Heart left ventricle (tissue), 16 donors: Measurements from ENCODE around the gene CMKLR1. TPM values are rescaled to one million over a fixed set of nuclear protein-coding genes. Genes with fewer than 3 reads are reported as not detected.

ENCODE experiments used
- ATAC-seq, 4 donors: fragments of 200-7000 bp; cut with Tn5 transposase; one replicate each; pipeline ENCODE4 v1.9.1; 2020 to 2022; ENCODE audit warnings: moderate library complexity in 4 of 4, mild to moderate bottlenecking in 3 of 4, moderate number of reproducible peaks in 1 of 4
- DNase-seq, 5 donors: peaks; one replicate each; pipeline ENCODE4 v3.0.0-alpha.2; 2020
- H3K27ac ChIP-seq, 12 donors: fragments of 200-600 bp; sonication (generic) in 4 of 12; one replicate each; pipeline versions ENCODE4 v1.5.0 to v1.8.0; 2016 to 2022; ENCODE audit warnings: mild to moderate bottlenecking in 2 of 12
- H3K27me3 ChIP-seq, 9 donors: fragments of 200-600 bp; sonication (generic) in 2 of 9; one replicate each; pipeline versions ENCODE4 v1.5.1 to v1.8.0; 2016 to 2022; ENCODE audit warnings: mild to moderate bottlenecking in 3 of 9
- H3K36me3 ChIP-seq, 9 donors: fragments of 200-600 bp; sonication (generic) in 2 of 9; one replicate each; pipeline versions ENCODE4 v1.5.0 to v1.8.0; 2018 to 2022; ENCODE audit warnings: mild to moderate bottlenecking in 2 of 9
- H3K4me1 ChIP-seq, 12 donors: fragments of 200-600 bp; sonication (generic) in 4 of 12; one replicate each; pipeline versions ENCODE4 v1.5.0 to v1.8.0; 2016 to 2022; ENCODE audit warnings: mild to moderate bottlenecking in 3 of 12
- H3K4me3 ChIP-seq, 12 donors: fragments of 200-600 bp; sonication (generic) in 4 of 12; one replicate each; pipeline versions ENCODE4 v1.5.0 to v1.8.0; 2017 to 2022; ENCODE audit warnings: mild to moderate bottlenecking in 9 of 12, moderate library complexity in 4 of 12
- H3K9me3 ChIP-seq, 12 donors: fragments of 200-600 bp; sonication (generic) in 4 of 12; one replicate each; pipeline versions ENCODE4 v1.5.0 to v1.8.0; 2016 to 2022; ENCODE audit warnings: mild to moderate bottlenecking in 1 of 12
- CTCF ChIP-seq, 12 donors: fragments of 200-600 bp; sonication (generic) in 4 of 12; IDR thresholded peaks; one replicate each; pipeline versions ENCODE4 v1.5.0 to v1.8.0; 2018 to 2022; ENCODE audit warnings: antibody characterized with exemption in 12 of 12, mild to moderate bottlenecking in 5 of 12
- POLR2A ChIP-seq, 2 donors: fragments of 450-650 bp; IDR thresholded peaks; one replicate each; pipeline ENCODE4 v1.6.1; 2017; ENCODE audit warnings: antibody characterized with exemption in 2 of 2, mild to moderate bottlenecking in 2 of 2, moderate library complexity in 2 of 2
- WGBS, 4 donors: extraction: QIAGEN DNeasy Blood & Tissue Kit in 2 of 4; methylation state at CpG; one replicate each; pipeline versions ENCODE4 v1.1.5 to v1.1.7; 2013 to 2018; 5-methylcytosine and 5-hydroxymethylcytosine counted together
- intact Hi-C, 10 donors: fragments of 100-400 bp; cut with DNase I; formaldehyde crosslinking; loops; one replicate each; pipeline versions ENCODE4 v1.11.1 to v1.14.2; 2022
- polyA plus RNA-seq, 2 donors: library from polyadenylated mRNA; stranded (reverse); fragments of 200-250 nt; gene quantifications; one replicate each; pipeline ENCODE4 v1.2.3, GENCODE V29; 2013
- total RNA-seq, 9 donors: library from RNA; depleted of rRNA in 2 of 9; stranded (reverse); fragments of >200 nt in 2 of 9; fragmentation: NEBNext Ultra II Directional in 3 of 9; extraction: Animal tissue kit (Norgen Biotek cat#: 25700) in 3 of 9; gene quantifications; one replicate each; pipeline versions ENCODE4 v1.1.0 to v1.2.4, GENCODE V29; 2016 to 2023
- donor health status: ischemic (EF 13 %, LVEDD 7.1; RV severe dilation, severe dysfunction).
- donor health status: healthy with polysubstance abuse.
- donor health status: DM: no; HTN: yes; CAD: no.
- donor health status: DM: no; HTN: no; CAD: no.
- donor health status: ischemic (EF 25% LVEDD 6.9; RV normal size, moderate dysfunction).
- donor health status: ischemic (EF 25% LVEDD 5.7; RV mildly dilated, moderate dysfunction).
- donor health status: healthy.
- donor health status: DM: yes; HTN: yes; CAD: no.
- donor health status: ischemic (EF 35%, LVEDD 5.7; RV mildly dilated, moderate dysfunction).
- donor health status: nonischemic (EF 11% LVEDD 7.7; RV severe dilation, severe dysfunction).
- donor health status: DM: yes; HTN: yes; CAD: no.
- donor health status: PGD.
- donor health status: ischemic (EF 29% LVEDD 5.4; RV normal size, mild dysfunction).
- donor health status: nonischemic (EF 23%, LVEDD 6.1; RV moderate dilation, normal function).

The CMKLR1 gene
- total and polyA plus RNA-seq, 11 donors = 2.0 to 47.3 (median 7.0) TPM

GRCh38 chr12:108255252-108255602 lies 83.9 kb downstream of the CMKLR1 start:
- intact Hi-C loops = no loop called here
- Histone ChIP-seq H3K36me3 (no peaks in the 10 kb centered on the region), H3K4me3 (no peak overlapping the region), H3K27ac (no peak overlapping the region), H3K4me1 (no peaks in the 10 kb centered on the region), H3K27me3 (peaks cover 0 to 26% (median 3%) of the 10 kb centered on the region in 9 donors), H3K9me3 (peaks cover 0 to 16% (median 7%) of the 10 kb centered on the region in 12 donors)
- 77 to 82% (median 78%) methylated on average over 3 of the region's 3 CpGs for WGBS, 4 donors
- DNase-seq (no peak), ATAC-seq (no peak)
- TF ChIP-seq CTCF (IDR thresholded peaks at IDR 0.05) (no peak), POLR2A (IDR thresholded peaks at IDR 0.05) (no peak)

- H3K4me1 ChIP-seq = no peaks in the 10 kb centered on the region
- H3K27ac ChIP-seq = no peak overlapping the region
- 67 to 73% (median 70%) methylated on average over 13 of the region's 13 CpGs for WGBS, 4 donors
- H3K36me3 ChIP-seq = no peaks in the 10 kb centered on the region
- TF ChIP-seq POLR2A (IDR thresholded peaks at IDR 0.05) (no peak), CTCF (IDR thresholded peaks at IDR 0.05) (no peak)
- H3K27me3 ChIP-seq = peaks cover 0 to 28% (median 4%) of the 10 kb centered on the region in 9 donors
- ATAC-seq (no peak), DNase-seq (no peak)
- intact Hi-C loops = no loop called here
- H3K9me3 ChIP-seq = peaks cover 0 to 10% (median 3%) of the 10 kb centered on the region in 12 donors
- no peak overlapping the region for H3K4me3 ChIP-seq
Measured at GRCh38 chr12:108254517-108255251, 84.4 kb downstream of the CMKLR1 start.

GRCh38 chr12:108254030-108254429 lies 85.1 kb downstream of the CMKLR1 start:
- 50 to 62% (median 53%) methylated on average over 5 of the region's 5 CpGs for WGBS, 4 donors
- Histone ChIP-seq H3K9me3 (peaks cover 0 to 4% (median 0%) of the 10 kb centered on the region in 12 donors), H3K4me1 (no peaks in the 10 kb centered on the region), H3K4me3 (no peak overlapping the region), H3K36me3 (no peaks in the 10 kb centered on the region), H3K27me3 (peaks cover 0 to 33% (median 5%) of the 10 kb centered on the region in 9 donors), H3K27ac (no peak overlapping the region)
- TF ChIP-seq CTCF (IDR thresholded peaks at IDR 0.05) = no peak
- no peak for TF ChIP-seq POLR2A (IDR thresholded peaks at IDR 0.05)
- intact Hi-C loops = no loop called here
- no peak for ATAC-seq
- no peak for DNase-seq

- no peak for ATAC-seq
- H3K27ac ChIP-seq = no peak overlapping the region
- no peak for TF ChIP-seq POLR2A (IDR thresholded peaks at IDR 0.05)
- intact Hi-C loops = no loop called here
- no peak for DNase-seq
- no peak overlapping the region for H3K4me3 ChIP-seq
- no peaks in the 10 kb centered on the region for H3K9me3 ChIP-seq
- H3K36me3 ChIP-seq = no peaks in the 10 kb centered on the region
- H3K27me3 ChIP-seq = peaks cover 0 to 33% (median 5%) of the 10 kb centered on the region in 9 donors
- H3K4me1 ChIP-seq = no peaks in the 10 kb centered on the region
- 5 to 21% (median 8%) methylated on average over 3 to 4 of the region's 4 CpGs for WGBS, 4 donors
Measured at GRCh38 chr12:108253540-108253939, 85.6 kb downstream of the CMKLR1 start.

- H3K27ac ChIP-seq = no peak overlapping the region
- ATAC-seq (no peak), DNase-seq (no peak)
- H3K4me1 ChIP-seq = no peaks in the 10 kb centered on the region
- no peak overlapping the region for H3K4me3 ChIP-seq
- TF ChIP-seq CTCF (IDR thresholded peaks at IDR 0.05) (no peak), POLR2A (IDR thresholded peaks at IDR 0.05) (no peak)
- H3K36me3 ChIP-seq = no peaks in the 10 kb centered on the region
- H3K27me3 ChIP-seq = peaks cover 0 to 33% (median 5%) of the 10 kb centered on the region in 9 donors
- no peaks in the 10 kb centered on the region for H3K9me3 ChIP-seq
- intact Hi-C loops = no loop called here
- WGBS, 4 donors = 85 to 90% (median 87%) methylated on average over 6 to 7 of the region's 7 CpGs
Measured at GRCh38 chr12:108252523-108252922, 86.6 kb downstream of the CMKLR1 start.
